ENCODE data around the gene SDK2. TPM values are rescaled to one million over a fixed set of nuclear protein-coding genes. Genes with fewer than 3 reads are reported as not detected.
A peak's percentile ranks its signal among the peaks of the same experiment; 100 is the strongest.

SDK2 gene
- total and polyA plus RNA-seq, 2 of the 8 experiments (the other 6 are each of a cell fraction or from before 2014, with no cell fraction given), result 3.9 to 4.1 TPM

GRCh38 chr17:73542323-73542722 is 101.9 kb downstream of the SDK2 start:
- Histone ChIP-seq H3K4ac (replicated peaks; ENCODE audit: insufficient read length, low read depth, low read length) (no peak overlapping the region), H3K23ac (ENCODE audit: insufficient read length) (no peak overlapping the region), H3K23me2 (ENCODE audit: low read depth, low read length) (no peaks in the 10 kb centered on the region), H2BK120ac (replicated peaks; ENCODE audit: low read depth, low read length) (no peak overlapping the region), H2AFZ (ENCODE audit: low read length) (no peak overlapping the region), H3K27ac (ENCODE audit: low read depth, low read length) (no peak overlapping the region), H2BK15ac (ENCODE audit: low read length) (no peak overlapping the region; the same call in 1 of the 2 replicates), H3K4me3 (ENCODE audit: extremely low read depth in 1 of 4, insufficient read depth in 2 of 4, low read depth in 3 of 4, low read length in 4 of 4) (no peak overlapping the region), H2BK5ac (ENCODE audit: low read depth, low read length) (peak overlapping the region; percentile 66; the same call in 1 of the 2 replicates), H2BK20ac (ENCODE audit: low read length) (no peak overlapping the region), H3K36me3 (ENCODE audit: control insufficient read depth in 2 of 4, insufficient read depth in 4 of 4, low read length in 3 of 4) (no peaks in the 10 kb centered on the region), H3K9ac (replicated peaks in 1 of 4; ENCODE audit: extremely low read depth in 1 of 4, low read depth in 3 of 4, low read length in 3 of 4) (no peak overlapping the region; a peak in 1 of 7 replicates), H3K4me2 (ENCODE audit: insufficient read depth in 1 of 2, low read depth in 2 of 2, low read length in 2 of 2) (no peak overlapping the region), H3K79me1 (ENCODE audit: low read depth, low read length) (0 out of 2 replicates have a peak, but pooled peaks cover 2% of the 10 kb centered on the region), H3K27me3 (replicated peaks in 1 of 4; ENCODE audit: control insufficient read depth in 3 of 4, extremely low read depth in 1 of 4, insufficient read depth in 3 of 4, low read length in 3 of 4) (no peaks in the 10 kb centered on the region), H4K8ac (ENCODE audit: extremely low read depth, insufficient read depth, low read length) (peak overlapping the region; percentile 51; the same call in 1 of the 2 replicates), H3K56ac (replicated peaks; ENCODE audit: insufficient read length, low read depth, low read length) (no peak overlapping the region), H4K20me1 (replicated peaks in 1 of 2; ENCODE audit: control insufficient read depth in 1 of 2, insufficient read depth in 2 of 2, low read length in 2 of 2) (peaks cover 0 to 3% of the 10 kb centered on the region in 2 experiments), H2BK12ac (ENCODE audit: low read depth, low read length) (0 out of 2 replicates have a peak overlapping the region, but pooled peaks have one; percentile 39), H3K18ac (ENCODE audit: extremely low read depth, low read length) (no peak overlapping the region; the same call in 1 of the 2 replicates), H3K9me3 (ENCODE audit: insufficient read depth in 2 of 2, low read depth in 1 of 2, low read length in 1 of 2) (no peaks in the 10 kb centered on the region), H2AK5ac (ENCODE audit: low read depth, low read length) (0 out of 2 replicates have a peak overlapping the region, but pooled peaks have one; percentile 26), H4K91ac (replicated peaks; ENCODE audit: insufficient read length, low read length) (peak overlapping the region; percentile 70), H3K79me2 (ENCODE audit: control insufficient read depth in 1 of 2, insufficient read depth in 2 of 2, low read length in 2 of 2) (no peaks in the 10 kb centered on the region), H4K5ac (ENCODE audit: insufficient read length, low read depth, low read length) (no peak overlapping the region), H3K4me1 (replicated peaks in 1 of 4; ENCODE audit: control insufficient read depth in 3 of 4, insufficient read depth in 4 of 4, low read length in 3 of 4) (peaks cover 0 to 32% (median 16%) of the 10 kb centered on the region in 4 experiments; a peak in 6 of 7 replicates), H3K14ac (ENCODE audit: insufficient read length) (no peak overlapping the region)
- POLR2A ChIA-PET (ENCODE audit: partially characterized antibody), result no interaction called here
- TF ChIP-seq RAD21 (IDR thresholded peaks at IDR 0.05 in 1 of 2, conservative IDR thresholded peaks at IDR 0.05 in 1 of 2; ENCODE audit: low read depth in 2 of 2, low read length in 2 of 2) (no peak), SP2 (IDR thresholded peaks at IDR 0.05; ENCODE audit: low read length) (no peak), CHD2 (IDR thresholded peaks at IDR 0.05; ENCODE audit: low read length) (no peak)
- DNase-seq (ENCODE audit: low read depth in 1 of 2, low spot score in 2 of 2) (no peak), FAIRE-seq (no peak)
- 73% methylated on average over 9 of the region's 9 CpGs; no CpG with 5 or more reads in 1 of the 2 experiments for WGBS, 2 experiments (ENCODE audit: extremely low coverage in 1 of 2, insufficient coverage in 1 of 2, insufficient read length in 1 of 2, insufficient replicate concordance in 2 of 2, low coverage in 1 of 2, low lambda C conversion rate in 2 of 2, missing lambda C conversion rate in 1 of 2)
- CTCF ChIA-PET (ENCODE audit: partially characterized antibody), result interaction anchor here (0.6 to 2.4 kb wide), 3 partner anchors 23 to 307 kb away, joined by 3 to 5 read pairs (median 3); no protein-coding TSS in a partner anchor
